ENCODE results near the gene CTRL.
A peak's percentile ranks its signal among the peaks of the same experiment; 100 is the strongest.
"Not testable (repeated sequence)": the region's sequence is repeated elsewhere in the genome, so short reads cannot be mapped to it uniquely, and the experiment has no call there.

The CTRL gene

GRCh38 chr16:67931712-67932461 lies at the start of gene CTRL:
Gene CTRL, minus strand, starts transcription at chr16:67931862. Its CDS starts 10 bp downstream, at chr16:67931852.
- no peak for DNase-seq (ENCODE audit: low read depth in 2 of 2, low spot score in 1 of 2)

- DNase-seq (ENCODE audit: low read depth in 2 of 2, low spot score in 1 of 2): no peak
Measured at GRCh38 chr16:67979955-67980678, 48.5 kb upstream of the CTRL start, which contains the start of gene DPEP3. Gene DPEP3, minus strand, starts transcription at chr16:67980499. Its CDS starts 119 bp downstream, at chr16:67980380.

GRCh38 chr16:67977469-67978227 lies 46.0 kb upstream of the CTRL start:
- no peak for DNase-seq (ENCODE audit: low read depth in 2 of 2, low spot score in 1 of 2)

GRCh38 chr16:67977005-67977404 lies 45.3 kb upstream of the CTRL start:
- DNase-seq (ENCODE audit: low read depth in 2 of 2, low spot score in 1 of 2): no peak

- DNase-seq (ENCODE audit: low read depth in 2 of 2, low spot score in 1 of 2): no peak
Measured at GRCh38 chr16:67976205-67976604, 44.5 kb upstream of the CTRL start.

- DNase-seq (ENCODE audit: low read depth in 2 of 2, low spot score in 1 of 2): no peak
Measured at GRCh38 chr16:67975321-67976105, 43.9 kb upstream of the CTRL start.

- not testable (repeated sequence) for DNase-seq (ENCODE audit: low read depth in 2 of 2, low spot score in 1 of 2)
Measured at GRCh38 chr16:67972285-67972684, 40.6 kb upstream of the CTRL start.

- DNase-seq (ENCODE audit: low read depth in 2 of 2, low spot score in 1 of 2): no peak
Measured at GRCh38 chr16:67971111-67971510, 39.4 kb upstream of the CTRL start.

- no peak for DNase-seq (ENCODE audit: low read depth in 2 of 2, low spot score in 1 of 2)
Measured at GRCh38 chr16:67969254-67970039, 37.8 kb upstream of the CTRL start.

GRCh38 chr16:67968400-67969253 lies 37.0 kb upstream of the CTRL start, which contains the start of gene SLC12A4:
Gene SLC12A4, minus strand, starts transcription at chr16:67968637. Its CDS starts 84 bp downstream, at chr16:67968553.
- DNase-seq (ENCODE audit: low read depth in 2 of 2, low spot score in 1 of 2): peak; percentile 51 to 69

GRCh38 chr16:67967958-67968399 lies 36.3 kb upstream of the CTRL start:
- no peak for DNase-seq (ENCODE audit: low read depth in 2 of 2, low spot score in 1 of 2)

GRCh38 chr16:67967183-67967957 lies 35.7 kb upstream of the CTRL start:
- no peak for DNase-seq (ENCODE audit: low read depth in 2 of 2, low spot score in 1 of 2)

GRCh38 chr16:67966549-67967182 lies 35.0 kb upstream of the CTRL start:
- DNase-seq (ENCODE audit: low read depth in 2 of 2, low spot score in 1 of 2): no peak

- DNase-seq (ENCODE audit: low read depth in 2 of 2, low spot score in 1 of 2): no peak
Measured at GRCh38 chr16:67965668-67966548, 34.2 kb upstream of the CTRL start.

GRCh38 chr16:67964477-67965131 lies 32.9 kb upstream of the CTRL start:
- no peak for DNase-seq (ENCODE audit: low read depth in 2 of 2, low spot score in 1 of 2)

GRCh38 chr16:67963662-67964321 lies 32.1 kb upstream of the CTRL start:
- no peak for DNase-seq (ENCODE audit: low read depth in 2 of 2, low spot score in 1 of 2)

All from stimulated activated CD8-positive, alpha-beta memory T cell treated with anti-CD3 and anti-CD28 coated beads, Interleukin-4, amount 100 ng/mL, for 1 hour (primary cell).